Activated naive CD4-positive, alpha-beta T cell treated with anti-CD3 and anti-CD28 coated beads, Interleukin-2, amount 10 ng/mL, durations not matched to agents 7 days and 5 days (primary cell): ENCODE measurements around the gene NRG3.
"Not testable (repeated sequence)": the region's sequence is repeated elsewhere in the genome, so short reads cannot be mapped to it uniquely, and the experiment has no call there.

Source experiments
- CTCF ChIA-PET: fragments of 350-600 bp; sonication (Branson Sonifier 250); formaldehyde crosslinking; loops from one replicate; lab custom pipeline; 2021; ENCODE audit warnings: antibody characterized with exemption; lab: Charles Lee
- DNase-seq: peaks from one replicate; pipeline ENCODE4 v3.0.0-alpha.2; 2020
- H3K27ac Mint-ChIP-seq: one replicate; pipeline ENCODE4 v1.8.0; 2021; ENCODE audit warnings: mild to moderate bottlenecking, moderate library complexity, mixed read lengths
- H3K27me3 Mint-ChIP-seq: one replicate; pipeline ENCODE4 v1.8.0; 2021; ENCODE audit warnings: mild to moderate bottlenecking, mixed read lengths
- H3K36me3 Mint-ChIP-seq: one replicate; pipeline ENCODE4 v1.8.0; 2021; ENCODE audit warnings: mixed read lengths
- H3K4me1 Mint-ChIP-seq: one replicate; pipeline ENCODE4 v1.8.0; 2021; ENCODE audit warnings: mixed read lengths
- H3K4me3 Mint-ChIP-seq: one replicate; pipeline ENCODE4 v1.8.0; 2021; ENCODE audit warnings: mild to moderate bottlenecking, moderate library complexity, mixed read lengths
- H3K9me3 Mint-ChIP-seq: one replicate; pipeline ENCODE4 v1.8.0; 2021; ENCODE audit warnings: mixed read lengths

NRG3 gene

GRCh38 chr10:82625512-82626189 is 750.7 kb downstream of the NRG3 start:
- Mint-ChIP-seq H3K9me3 (peaks cover 4% of the 10 kb centered on the region), H3K4me1 (no peaks in the 10 kb centered on the region), H3K27ac (no peak overlapping the region), H3K4me3 (no peak overlapping the region), H3K27me3 (no peaks in the 10 kb centered on the region), H3K36me3 (no peaks in the 10 kb centered on the region)
- CTCF ChIA-PET, result no interaction called here
- DNase-seq, result no peak

- CTCF ChIA-PET, result no interaction called here
- no peak for DNase-seq
- Mint-ChIP-seq H3K27ac (no peak overlapping the region), H3K4me1 (no peaks in the 10 kb centered on the region), H3K27me3 (no peaks in the 10 kb centered on the region), H3K9me3 (peaks cover 6% of the 10 kb centered on the region), H3K4me3 (no peak overlapping the region), H3K36me3 (no peaks in the 10 kb centered on the region)
Measured at GRCh38 chr10:82628373-82628772, 753.4 kb downstream of the NRG3 start.

- CTCF ChIA-PET, result no interaction called here
- no peaks in the 10 kb centered on the region for H3K27me3 Mint-ChIP-seq
- no peak overlapping the region for H3K27ac Mint-ChIP-seq
- peaks cover 2% of the 10 kb centered on the region for H3K9me3 Mint-ChIP-seq
- no peaks in the 10 kb centered on the region for H3K36me3 Mint-ChIP-seq
- no peak for DNase-seq
- no peaks in the 10 kb centered on the region for H3K4me1 Mint-ChIP-seq
- H3K4me3 Mint-ChIP-seq, result no peak overlapping the region
Measured at GRCh38 chr10:82643076-82643475, 768.1 kb downstream of the NRG3 start.

- CTCF ChIA-PET, result no interaction called here
- Mint-ChIP-seq H3K4me3 (no peak overlapping the region), H3K4me1 (no peaks in the 10 kb centered on the region), H3K9me3 (peaks cover 2% of the 10 kb centered on the region), H3K36me3 (no peaks in the 10 kb centered on the region), H3K27ac (no peak overlapping the region), H3K27me3 (no peaks in the 10 kb centered on the region)
- DNase-seq, result no peak
Measured at GRCh38 chr10:82643601-82644000, 768.6 kb downstream of the NRG3 start.

- CTCF ChIA-PET, result no interaction called here
- H3K36me3 Mint-ChIP-seq, result no peaks in the 10 kb centered on the region
- H3K9me3 Mint-ChIP-seq, result no peaks in the 10 kb centered on the region
- no peak overlapping the region for H3K27ac Mint-ChIP-seq
- DNase-seq, result no peak
- no peaks in the 10 kb centered on the region for H3K4me1 Mint-ChIP-seq
- no peak overlapping the region for H3K4me3 Mint-ChIP-seq
- H3K27me3 Mint-ChIP-seq, result no peaks in the 10 kb centered on the region
Measured at GRCh38 chr10:82645221-82645620, 770.2 kb downstream of the NRG3 start.

GRCh38 chr10:82653244-82654155 is 778.5 kb downstream of the NRG3 start:
- no peak for DNase-seq
- peaks cover 2% of the 10 kb centered on the region for H3K9me3 Mint-ChIP-seq
- no peaks in the 10 kb centered on the region for H3K27me3 Mint-ChIP-seq
- CTCF ChIA-PET, result no interaction called here
- H3K4me1 Mint-ChIP-seq, result no peaks in the 10 kb centered on the region
- no peak overlapping the region for H3K4me3 Mint-ChIP-seq
- no peak overlapping the region for H3K27ac Mint-ChIP-seq
- H3K36me3 Mint-ChIP-seq, result no peaks in the 10 kb centered on the region

- no peaks in the 10 kb centered on the region for H3K27me3 Mint-ChIP-seq
- H3K27ac Mint-ChIP-seq, result no peak overlapping the region
- H3K4me3 Mint-ChIP-seq, result no peak overlapping the region
- H3K36me3 Mint-ChIP-seq, result no peaks in the 10 kb centered on the region
- H3K9me3 Mint-ChIP-seq, result no peaks in the 10 kb centered on the region
- DNase-seq, result no peak
- CTCF ChIA-PET, result no interaction called here
- H3K4me1 Mint-ChIP-seq, result no peaks in the 10 kb centered on the region
Measured at GRCh38 chr10:82660205-82660604, 785.2 kb downstream of the NRG3 start.

- Mint-ChIP-seq H3K4me3 (no peak overlapping the region), H3K27ac (no peak overlapping the region), H3K27me3 (no peaks in the 10 kb centered on the region), H3K4me1 (no peaks in the 10 kb centered on the region), H3K9me3 (no peaks in the 10 kb centered on the region), H3K36me3 (no peaks in the 10 kb centered on the region)
- DNase-seq, result no peak
- CTCF ChIA-PET, result no interaction called here
Measured at GRCh38 chr10:82660986-82661385, 786.0 kb downstream of the NRG3 start.

- Mint-ChIP-seq H3K9me3 (no peaks in the 10 kb centered on the region), H3K27ac (no peak overlapping the region), H3K36me3 (no peaks in the 10 kb centered on the region), H3K4me3 (no peak overlapping the region), H3K4me1 (no peaks in the 10 kb centered on the region), H3K27me3 (no peaks in the 10 kb centered on the region)
- CTCF ChIA-PET, result no interaction called here
- no peak for DNase-seq
Measured at GRCh38 chr10:82661701-82662100, 786.7 kb downstream of the NRG3 start.

GRCh38 chr10:82668221-82668895 is 793.4 kb downstream of the NRG3 start:
- CTCF ChIA-PET, result no interaction called here
- H3K9me3 Mint-ChIP-seq, result peaks cover 4% of the 10 kb centered on the region
- no peak overlapping the region for H3K4me3 Mint-ChIP-seq
- H3K27ac Mint-ChIP-seq, result no peak overlapping the region
- H3K36me3 Mint-ChIP-seq, result no peaks in the 10 kb centered on the region
- H3K4me1 Mint-ChIP-seq, result no peaks in the 10 kb centered on the region
- no peak for DNase-seq
- no peaks in the 10 kb centered on the region for H3K27me3 Mint-ChIP-seq

GRCh38 chr10:82674036-82674435 is 799.0 kb downstream of the NRG3 start:
- Mint-ChIP-seq H3K27ac (no peak overlapping the region), H3K36me3 (no peaks in the 10 kb centered on the region), H3K4me1 (no peaks in the 10 kb centered on the region), H3K9me3 (peaks cover 15% of the 10 kb centered on the region), H3K27me3 (no peaks in the 10 kb centered on the region), H3K4me3 (no peak overlapping the region)
- no peak for DNase-seq
- CTCF ChIA-PET, result no interaction called here

GRCh38 chr10:82677932-82678331 is 802.9 kb downstream of the NRG3 start:
- H3K36me3 Mint-ChIP-seq, H3K4me3 Mint-ChIP-seq, H3K4me1 Mint-ChIP-seq, DNase-seq, H3K27ac Mint-ChIP-seq, CTCF ChIA-PET, H3K27me3 Mint-ChIP-seq: not testable (repeated sequence)
- peaks cover 12% of the 10 kb centered on the region for H3K9me3 Mint-ChIP-seq

GRCh38 chr10:82678451-82678850 is 803.5 kb downstream of the NRG3 start:
- H3K4me1 Mint-ChIP-seq, CTCF ChIA-PET, H3K36me3 Mint-ChIP-seq, H3K4me3 Mint-ChIP-seq, H3K27ac Mint-ChIP-seq, H3K27me3 Mint-ChIP-seq, DNase-seq: not testable (repeated sequence)
- peaks cover 12% of the 10 kb centered on the region for H3K9me3 Mint-ChIP-seq

GRCh38 chr10:82680608-82681007 is 805.6 kb downstream of the NRG3 start:
- no peaks in the 10 kb centered on the region for H3K27me3 Mint-ChIP-seq
- H3K4me1 Mint-ChIP-seq, result no peaks in the 10 kb centered on the region
- CTCF ChIA-PET, result no interaction called here
- DNase-seq, result no peak
- H3K4me3 Mint-ChIP-seq, result no peak overlapping the region
- peaks cover 9% of the 10 kb centered on the region for H3K9me3 Mint-ChIP-seq
- H3K27ac Mint-ChIP-seq, result no peak overlapping the region
- H3K36me3 Mint-ChIP-seq, result no peaks in the 10 kb centered on the region
